ENCODE data around the gene MID1.

DNA sequence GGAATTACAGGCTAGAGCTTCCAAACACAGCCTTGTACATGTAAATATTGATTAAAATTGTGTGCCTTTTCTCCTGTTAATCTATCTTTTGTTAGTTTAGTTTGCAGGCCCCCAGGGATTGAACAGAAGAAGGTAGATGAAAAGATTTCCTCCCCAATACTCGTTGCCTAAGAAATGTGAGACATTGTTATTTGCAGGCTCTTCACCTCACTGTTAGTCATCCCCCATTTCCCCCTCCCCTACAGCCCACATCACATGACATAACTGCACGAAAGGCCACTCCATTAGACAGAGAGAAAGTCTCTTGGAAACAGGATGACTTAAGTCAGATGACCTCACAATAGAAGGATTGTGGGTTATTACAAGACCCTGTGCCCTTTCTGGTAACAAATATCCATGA, 13.3 kb upstream of the MID1 start:
- TF ChIP-seq, protein P1, sequence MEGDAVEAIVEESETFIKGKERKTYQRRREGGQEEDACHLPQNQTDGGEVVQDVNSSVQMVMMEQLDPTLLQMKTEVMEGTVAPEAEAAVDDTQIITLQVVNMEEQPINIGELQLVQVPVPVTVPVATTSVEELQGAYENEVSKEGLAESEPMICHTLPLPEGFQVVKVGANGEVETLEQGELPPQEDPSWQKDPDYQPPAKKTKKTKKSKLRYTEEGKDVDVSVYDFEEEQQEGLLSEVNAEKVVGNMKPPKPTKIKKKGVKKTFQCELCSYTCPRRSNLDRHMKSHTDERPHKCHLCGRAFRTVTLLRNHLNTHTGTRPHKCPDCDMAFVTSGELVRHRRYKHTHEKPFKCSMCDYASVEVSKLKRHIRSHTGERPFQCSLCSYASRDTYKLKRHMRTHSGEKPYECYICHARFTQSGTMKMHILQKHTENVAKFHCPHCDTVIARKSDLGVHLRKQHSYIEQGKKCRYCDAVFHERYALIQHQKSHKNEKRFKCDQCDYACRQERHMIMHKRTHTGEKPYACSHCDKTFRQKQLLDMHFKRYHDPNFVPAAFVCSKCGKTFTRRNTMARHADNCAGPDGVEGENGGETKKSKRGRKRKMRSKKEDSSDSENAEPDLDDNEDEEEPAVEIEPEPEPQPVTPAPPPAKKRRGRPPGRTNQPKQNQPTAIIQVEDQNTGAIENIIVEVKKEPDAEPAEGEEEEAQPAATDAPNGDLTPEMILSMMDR (IDR thresholded peaks at IDR 0.05; ENCODE audit: low read depth, low read length), result no peak
- no peak for TF ChIP-seq EZH2phosphoT487 (IDR thresholded peaks at IDR 0.05; ENCODE audit: low read depth)
